IPS-20b (cell line): ENCODE results near the gene SCP2.
"Not testable (repeated sequence)": the region's sequence is repeated elsewhere in the genome, so short reads cannot be mapped to it uniquely, and the experiment has no call there.

Experiments
- H3K27ac ChIP-seq: one replicate; pipeline ENCODE4 v1.5.1; 2013; ENCODE audit warnings: low read length
- H3K27me3 ChIP-seq: 2 replicates; pipeline ENCODE4 v1.6.1; 2013; ENCODE audit warnings: mild to moderate bottlenecking, low read length, inconsistent platforms; ENCODE audit not compliant: insufficient read depth
- H3K36me3 ChIP-seq: 2 replicates; pipeline ENCODE4 v1.6.1; 2013; ENCODE audit warnings: low read depth, mild to moderate bottlenecking, inconsistent platforms, low read length, moderate library complexity; ENCODE audit not compliant: insufficient read depth
- H3K4me1 ChIP-seq: 2 replicates; pipeline ENCODE4 v1.6.1; 2013; ENCODE audit warnings: mild to moderate bottlenecking, control low read depth, inconsistent platforms, low read length, moderate library complexity; ENCODE audit not compliant: insufficient read depth
- H3K4me3 ChIP-seq: 2 replicates; pipeline ENCODE4 v1.5.1; 2013; ENCODE audit warnings: mild to moderate bottlenecking, low read length, inconsistent platforms
- H3K9ac ChIP-seq: 2 replicates; pipeline ENCODE4 v1.6.1; 2013; ENCODE audit warnings: low read depth, mild to moderate bottlenecking, inconsistent platforms, low read length, moderate library complexity
- H3K9me3 ChIP-seq: 2 replicates; pipeline ENCODE4 v1.6.1; 2013; ENCODE audit warnings: mild to moderate bottlenecking, low read depth, low read length, inconsistent platforms; ENCODE audit not compliant: insufficient read depth

SCP2 gene

GRCh38 chr1:52943876-52944416, 16.9 kb downstream of the SCP2 start:
- Histone ChIP-seq H3K9ac (no peak overlapping the region), H3K4me3 (no peak overlapping the region), H3K36me3 (no peaks in the 10 kb centered on the region), H3K27me3 (no peaks in the 10 kb centered on the region), H3K27ac (no peak overlapping the region), H3K9me3 (no peaks in the 10 kb centered on the region), H3K4me1 (no peaks in the 10 kb centered on the region)

DNA sequence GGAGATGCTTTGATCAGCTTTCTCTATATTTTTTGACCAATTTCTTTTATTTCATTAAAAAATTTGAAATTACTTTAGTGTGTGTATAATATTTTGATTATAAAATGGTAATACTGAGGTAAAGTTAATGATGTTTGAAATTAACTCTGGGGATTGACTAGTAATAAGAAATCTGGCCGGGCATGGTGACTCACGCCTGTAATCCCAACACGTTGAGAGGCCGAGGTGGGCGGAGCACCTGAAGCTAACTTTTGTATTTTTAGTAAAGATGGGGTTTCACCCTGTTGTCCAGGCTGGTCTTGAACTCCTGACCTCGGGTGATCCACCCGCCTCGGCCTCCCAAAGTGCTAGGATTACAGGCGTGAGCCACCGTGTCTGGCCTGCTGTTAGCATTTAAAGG, 17.5 kb downstream of the SCP2 start:
- no peak overlapping the region for H3K4me3 ChIP-seq
- H3K27ac ChIP-seq = no peak overlapping the region
- no peaks in the 10 kb centered on the region for H3K27me3 ChIP-seq
- no peaks in the 10 kb centered on the region for H3K9me3 ChIP-seq
- no peak overlapping the region for H3K9ac ChIP-seq
- H3K36me3 ChIP-seq = no peaks in the 10 kb centered on the region
- no peaks in the 10 kb centered on the region for H3K4me1 ChIP-seq

DNA sequence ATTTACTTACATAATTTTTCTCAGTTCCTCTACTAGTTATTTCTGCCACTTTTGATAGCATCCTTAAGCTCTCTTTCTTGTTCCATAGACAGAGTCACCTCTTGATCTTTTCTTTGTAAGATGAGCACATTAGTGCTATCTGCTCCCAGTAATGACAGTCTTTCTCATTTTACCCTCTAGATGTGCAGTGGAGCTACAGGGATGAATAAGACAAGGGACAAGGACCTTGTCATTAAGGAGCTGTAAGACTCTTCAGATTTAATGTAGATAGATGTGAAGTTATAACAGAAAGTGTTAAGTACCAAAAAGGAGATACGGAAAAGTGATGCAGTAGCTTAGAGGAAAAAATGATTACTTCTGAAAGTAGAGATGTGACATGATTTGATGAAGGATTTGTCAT, 20.4 kb downstream of the SCP2 start:
- H3K9me3 ChIP-seq = no peaks in the 10 kb centered on the region
- H3K27ac ChIP-seq = no peak overlapping the region
- H3K4me1 ChIP-seq = no peaks in the 10 kb centered on the region
- no peaks in the 10 kb centered on the region for H3K36me3 ChIP-seq
- H3K27me3 ChIP-seq = no peaks in the 10 kb centered on the region
- H3K9ac ChIP-seq = no peak overlapping the region
- no peak overlapping the region for H3K4me3 ChIP-seq

- H3K4me3 ChIP-seq, H3K27me3 ChIP-seq, H3K9ac ChIP-seq, H3K36me3 ChIP-seq, H3K9me3 ChIP-seq, H3K27ac ChIP-seq, H3K4me1 ChIP-seq: not testable (repeated sequence)
These were observed 22.5 kb downstream of the SCP2 start for GRCh38 chr1:52949602-52950001.

DNA sequence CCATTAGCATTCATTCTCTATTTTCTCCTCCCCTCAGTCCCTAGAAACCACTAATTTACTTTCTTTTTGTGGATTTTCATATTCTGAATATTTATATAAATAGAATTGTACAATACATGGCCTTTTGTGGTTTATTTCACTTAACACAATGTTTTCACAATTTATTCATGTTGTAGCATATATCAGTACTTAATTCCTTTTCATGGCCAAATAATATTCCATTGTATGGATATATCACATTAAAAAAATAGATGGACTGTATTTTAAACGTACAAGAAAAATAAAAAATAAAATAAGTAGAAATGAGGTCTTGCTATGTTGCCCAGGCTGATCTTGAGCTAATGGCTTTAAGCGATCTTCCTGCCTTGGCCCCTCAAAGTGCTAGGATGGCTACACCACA, 25.0 kb downstream of the SCP2 start:
- H3K4me1 ChIP-seq = no peaks in the 10 kb centered on the region
- H3K9me3 ChIP-seq = no peaks in the 10 kb centered on the region
- H3K9ac ChIP-seq = no peak overlapping the region
- no peaks in the 10 kb centered on the region for H3K36me3 ChIP-seq
- H3K4me3 ChIP-seq = no peak overlapping the region
- H3K27me3 ChIP-seq = no peaks in the 10 kb centered on the region
- H3K27ac ChIP-seq = no peak overlapping the region

- no peaks in the 10 kb centered on the region for H3K36me3 ChIP-seq
- H3K9me3 ChIP-seq = no peaks in the 10 kb centered on the region
- H3K4me3 ChIP-seq = no peak overlapping the region
- no peak overlapping the region for H3K9ac ChIP-seq
- no peak overlapping the region for H3K27ac ChIP-seq
- no peaks in the 10 kb centered on the region for H3K4me1 ChIP-seq
- H3K27me3 ChIP-seq = no peaks in the 10 kb centered on the region
These were observed 28.3 kb downstream of the SCP2 start for GRCh38 chr1:52955129-52955970.

DNA sequence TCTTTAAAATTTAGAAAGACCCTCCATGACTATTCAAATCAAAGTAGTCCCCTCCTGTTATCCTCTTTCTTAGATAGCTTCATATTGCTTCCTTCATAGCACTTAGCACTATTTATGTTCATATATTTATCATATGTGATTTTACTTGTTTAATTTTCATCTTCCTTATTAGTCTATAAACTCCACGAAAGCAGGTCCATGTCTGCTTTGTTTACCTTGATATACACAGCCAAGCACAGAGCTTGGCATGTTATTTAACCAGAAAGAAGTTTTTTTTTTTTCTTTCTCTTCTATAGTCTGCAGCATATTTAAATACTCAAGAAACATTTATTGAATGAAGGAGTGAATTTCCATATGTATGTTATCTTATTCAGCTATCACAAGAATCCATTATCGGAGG, 36.0 kb downstream of the SCP2 start:
- H3K27me3 ChIP-seq = no peaks in the 10 kb centered on the region
- H3K4me1 ChIP-seq = no peaks in the 10 kb centered on the region
- H3K9me3 ChIP-seq = no peaks in the 10 kb centered on the region
- no peak overlapping the region for H3K27ac ChIP-seq
- no peak overlapping the region for H3K9ac ChIP-seq
- H3K4me3 ChIP-seq = no peak overlapping the region
- no peaks in the 10 kb centered on the region for H3K36me3 ChIP-seq

- H3K4me3 ChIP-seq = no peak overlapping the region
- no peak overlapping the region for H3K9ac ChIP-seq
- H3K9me3 ChIP-seq = no peaks in the 10 kb centered on the region
- no peaks in the 10 kb centered on the region for H3K36me3 ChIP-seq
- H3K27ac ChIP-seq = no peak overlapping the region
- no peaks in the 10 kb centered on the region for H3K27me3 ChIP-seq
- no peaks in the 10 kb centered on the region for H3K4me1 ChIP-seq
These were observed 40.6 kb downstream of the SCP2 start for GRCh38 chr1:52967666-52968065.

DNA sequence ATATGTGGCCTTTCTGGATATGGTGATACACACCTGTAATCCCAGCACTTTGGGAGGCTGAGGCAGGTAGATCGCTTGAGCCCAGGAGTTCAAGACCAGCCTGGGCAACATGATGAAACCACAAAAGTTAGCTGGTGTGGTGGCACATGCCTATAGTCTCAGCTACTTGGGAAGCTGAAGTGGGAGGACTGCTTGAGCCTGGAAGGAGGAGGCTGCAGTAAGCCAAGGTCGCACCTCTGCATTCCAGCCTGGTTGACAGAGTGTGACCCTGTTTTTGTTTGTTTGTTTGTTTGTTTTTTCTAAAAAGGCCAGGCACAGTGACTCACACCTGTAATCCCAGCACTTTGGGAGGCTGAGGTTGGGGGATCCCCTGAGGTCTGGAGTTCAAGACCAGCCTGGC, 42.2 kb downstream of the SCP2 start:
- H3K9me3 ChIP-seq, H3K9ac ChIP-seq, H3K27ac ChIP-seq, H3K36me3 ChIP-seq, H3K27me3 ChIP-seq, H3K4me3 ChIP-seq, H3K4me1 ChIP-seq: not testable (repeated sequence)

- no peaks in the 10 kb centered on the region for H3K36me3 ChIP-seq
- no peak overlapping the region for H3K9ac ChIP-seq
- H3K4me3 ChIP-seq = no peak overlapping the region
- H3K27ac ChIP-seq = no peak overlapping the region
- H3K27me3 ChIP-seq = no peaks in the 10 kb centered on the region
- no peaks in the 10 kb centered on the region for H3K4me1 ChIP-seq
- H3K9me3 ChIP-seq = no peaks in the 10 kb centered on the region
These were observed 43.1 kb downstream of the SCP2 start for GRCh38 chr1:52970149-52970548.

DNA sequence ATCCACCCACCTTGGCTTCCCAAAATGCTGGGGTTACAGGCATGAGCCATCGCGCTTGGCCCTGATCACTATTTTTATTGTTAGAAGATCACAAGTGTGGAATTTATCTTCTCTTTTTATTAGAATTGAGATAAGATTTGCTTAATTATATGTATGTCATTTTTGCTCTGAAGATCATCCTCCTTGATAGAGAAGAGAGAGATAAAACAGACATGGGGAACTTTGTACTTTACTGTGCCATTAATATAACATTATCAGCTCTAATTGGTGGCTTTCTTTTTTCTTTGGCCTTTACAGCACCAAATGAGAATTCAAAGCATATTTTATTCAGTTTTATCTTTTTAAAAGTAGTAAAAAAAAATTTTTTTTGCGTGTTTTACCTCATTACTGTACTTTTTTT, 46.8 kb downstream of the SCP2 start:
- no peaks in the 10 kb centered on the region for H3K36me3 ChIP-seq
- peaks cover 11% of the 10 kb centered on the region for H3K4me1 ChIP-seq
- no peak overlapping the region for H3K27ac ChIP-seq
- H3K9ac ChIP-seq = no peak overlapping the region
- H3K4me3 ChIP-seq = no peak overlapping the region
- no peaks in the 10 kb centered on the region for H3K27me3 ChIP-seq
- H3K9me3 ChIP-seq = no peaks in the 10 kb centered on the region

DNA sequence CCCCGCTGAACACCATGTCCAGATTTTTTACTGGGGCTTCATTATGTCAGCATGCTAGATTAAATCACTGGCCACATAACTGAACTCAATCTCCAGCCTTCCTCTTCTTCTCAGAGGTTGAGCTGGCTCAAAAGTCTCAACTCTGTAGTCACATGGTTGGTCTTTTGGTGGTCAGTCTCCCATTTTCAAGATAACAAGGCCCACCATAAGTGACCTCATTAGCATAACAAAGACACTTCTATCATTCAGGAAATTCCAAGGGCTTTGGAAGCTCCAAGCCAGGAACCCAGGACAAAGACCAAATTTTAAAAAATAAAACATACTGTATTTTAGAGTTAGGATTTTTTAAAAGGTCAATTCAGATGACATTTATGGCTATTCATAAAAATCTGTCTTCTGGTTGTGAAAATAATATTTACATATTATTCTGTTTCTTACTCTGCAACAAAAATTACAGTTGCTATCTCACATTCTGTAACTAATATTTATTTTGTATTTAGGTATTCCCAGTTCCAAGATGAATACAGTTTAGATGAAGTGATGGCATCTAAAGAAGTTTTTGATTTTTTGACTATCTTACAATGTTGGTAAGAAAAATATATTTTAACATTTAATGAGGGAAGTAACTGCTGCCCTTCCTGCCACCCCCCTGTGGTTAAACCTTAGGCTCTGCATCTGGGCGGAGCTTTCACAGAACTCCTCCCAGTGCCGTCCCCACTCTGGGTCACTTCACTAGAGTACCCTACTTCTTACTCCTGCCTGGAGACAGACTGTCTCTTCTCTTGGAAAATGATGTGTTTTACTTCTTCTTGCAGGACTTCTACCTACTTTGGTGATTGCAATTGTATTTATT, 49.3 kb downstream of the SCP2 start:
- H3K9ac ChIP-seq = peak overlapping the region; percentile 54; the same call in 1 of the 2 replicates
- H3K9me3 ChIP-seq = no peaks in the 10 kb centered on the region
- peak overlapping the region; percentile 53 for H3K4me3 ChIP-seq
- peaks cover 11% of the 10 kb centered on the region for H3K4me1 ChIP-seq
- H3K27ac ChIP-seq = peak overlapping the region; percentile 41
- H3K27me3 ChIP-seq = no peaks in the 10 kb centered on the region
- H3K36me3 ChIP-seq = no peaks in the 10 kb centered on the region
